ENCODE measurements around the gene CABLES2.

Gene CABLES2

DNA sequence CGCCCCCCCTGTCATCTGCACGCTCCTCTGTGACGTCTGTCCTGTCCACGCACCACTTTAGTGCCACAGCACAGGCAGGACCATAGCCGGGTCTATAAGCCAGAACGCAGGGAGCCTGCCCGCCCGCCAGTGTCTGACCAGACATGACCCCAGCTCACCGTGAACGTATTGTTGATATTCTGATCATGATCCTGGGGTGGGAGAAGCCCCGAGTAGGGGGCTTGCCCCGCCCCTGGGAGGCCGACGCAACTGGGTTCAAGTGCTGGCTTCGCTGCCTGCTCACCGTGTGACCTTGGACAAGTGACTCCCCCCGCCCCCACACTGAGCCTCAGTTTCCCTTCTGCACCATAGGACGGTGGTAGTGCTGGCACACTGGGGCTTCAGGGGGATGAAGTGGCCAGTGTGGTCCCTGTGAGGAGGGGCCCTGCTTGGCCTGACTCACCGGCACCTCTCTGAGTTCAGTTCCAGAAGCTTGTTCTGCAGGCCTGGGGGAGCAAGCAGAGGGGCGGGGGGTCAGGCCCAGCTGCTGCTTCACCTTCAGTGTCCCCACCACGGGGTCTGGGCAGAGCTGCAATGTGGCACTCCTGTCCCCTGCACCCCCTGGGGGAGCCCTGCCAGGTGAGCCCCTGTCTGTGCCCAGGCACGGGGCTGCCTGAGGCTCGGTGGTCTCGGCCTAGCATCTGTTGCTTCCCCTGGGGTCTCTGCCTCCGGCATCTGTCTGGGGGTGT is 11.1 kb upstream of the CABLES2 start:
- DNase-seq = no peak

DNA sequence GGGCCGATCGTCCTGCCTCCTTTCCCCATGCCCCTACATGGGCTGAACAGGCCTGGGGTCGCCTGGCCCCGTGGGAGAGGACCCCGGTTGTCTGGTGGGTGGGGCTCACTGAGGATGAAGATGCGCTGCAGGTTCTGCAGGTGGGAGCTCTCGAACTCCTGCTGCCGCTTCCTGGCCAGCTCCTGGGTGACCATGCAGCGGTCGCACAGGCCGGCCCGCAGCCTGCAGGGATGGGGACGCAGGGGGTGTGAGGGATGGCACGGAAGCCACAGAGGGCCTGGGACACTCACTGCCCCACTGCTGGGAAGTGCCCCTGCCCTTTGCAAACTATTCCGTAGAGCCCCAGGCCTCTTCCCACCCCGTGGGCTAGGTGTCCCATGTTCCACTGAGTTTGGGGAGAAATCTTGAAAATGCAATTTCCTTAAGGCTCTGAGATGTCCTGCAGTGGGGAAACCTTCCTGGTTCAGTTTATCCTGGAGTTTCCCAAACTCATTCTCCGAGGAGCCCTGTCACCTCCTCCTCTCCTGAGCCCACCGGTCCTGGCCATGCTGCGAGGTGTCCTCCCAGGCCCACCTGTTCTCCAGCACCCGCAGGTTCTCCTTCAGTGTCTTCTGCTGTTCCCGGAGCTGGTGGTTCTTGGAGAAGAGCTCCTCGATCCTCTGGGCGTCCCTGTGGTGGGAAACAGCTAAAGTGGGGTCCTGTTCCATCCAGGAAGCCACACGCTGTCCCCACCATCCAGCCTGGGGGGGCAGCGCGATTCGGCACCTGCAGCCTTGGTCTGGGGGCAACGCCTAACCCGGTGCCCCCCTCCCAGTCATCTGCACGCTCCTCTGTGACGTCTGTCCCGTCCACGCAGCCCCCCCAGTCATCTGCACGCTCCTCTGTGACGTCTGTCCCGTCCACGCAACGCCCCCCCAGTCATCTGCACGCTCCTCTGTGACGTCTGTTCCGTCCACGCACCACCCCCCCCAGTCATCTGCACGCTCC is 9.9 kb upstream of the CABLES2 start:
- DNase-seq = no peak

DNA sequence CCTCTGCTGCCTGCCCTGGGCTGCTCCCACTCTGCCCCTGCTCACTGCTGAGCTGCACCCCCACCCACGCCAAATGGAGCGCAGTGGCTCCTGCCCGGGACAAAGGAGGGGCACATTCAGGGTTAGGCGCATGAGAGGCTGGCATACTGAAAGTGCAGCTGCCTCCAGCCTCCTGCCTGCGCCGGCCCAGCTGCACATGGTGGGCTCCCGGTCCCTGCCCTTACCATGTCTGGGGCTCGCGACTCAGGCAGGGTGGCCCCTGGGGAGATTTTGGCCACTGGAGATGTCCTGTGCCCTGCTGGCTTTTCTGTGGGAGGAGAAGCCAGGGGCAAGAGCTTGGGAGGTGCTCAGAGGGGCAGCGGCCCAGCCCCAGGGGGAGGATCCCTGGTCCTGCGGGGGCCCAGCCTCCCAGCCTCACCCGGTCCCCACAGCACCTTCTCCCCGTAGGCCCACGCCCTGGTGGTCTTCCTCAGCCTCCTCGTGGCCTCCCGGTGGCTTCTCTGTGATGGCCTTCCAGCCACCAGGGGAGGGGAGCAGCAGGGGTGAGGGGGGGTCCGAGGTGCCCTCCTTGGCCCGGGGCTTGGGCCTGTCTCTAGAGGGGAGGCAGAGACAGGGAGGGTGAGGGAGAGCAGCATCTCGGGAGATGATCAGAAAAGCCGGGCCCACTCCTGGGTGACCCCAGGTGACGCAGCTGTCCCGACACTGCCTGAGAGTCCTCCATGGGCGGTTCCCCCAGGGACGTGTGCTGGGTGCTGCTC is 8.4 kb upstream of the CABLES2 start:
- DNase-seq = no peak

DNA sequence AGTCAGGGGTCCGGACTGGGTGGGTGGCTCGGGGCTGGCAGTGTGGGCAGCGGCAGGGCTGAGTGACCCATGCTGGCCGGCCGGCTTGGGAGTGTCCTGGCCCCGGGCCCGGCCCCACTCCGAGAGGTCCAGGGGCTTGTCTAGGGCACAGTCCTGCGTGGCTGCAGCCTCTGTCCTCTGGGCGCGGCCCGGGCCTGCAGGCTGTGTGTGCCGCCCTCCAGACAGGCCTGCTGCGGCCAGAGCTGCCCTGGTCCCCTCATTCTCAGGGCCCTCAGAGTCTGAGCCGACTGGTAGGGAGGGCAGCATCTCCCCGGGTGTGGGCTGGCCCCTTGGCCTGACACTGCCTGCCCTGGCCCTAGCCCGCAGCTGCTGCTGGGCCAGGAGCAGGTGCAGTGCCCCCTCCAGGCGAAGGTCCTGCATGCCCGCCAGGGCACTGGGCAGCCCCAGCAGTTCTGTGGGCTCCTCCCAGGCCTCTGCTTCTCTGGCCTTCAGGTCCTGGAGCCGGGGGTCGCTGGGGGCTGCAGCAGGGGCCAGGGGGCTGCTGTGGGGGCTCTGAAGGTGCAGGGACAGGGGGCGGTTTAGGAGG is 6.9 kb upstream of the CABLES2 start:
- no peak for DNase-seq

DNA sequence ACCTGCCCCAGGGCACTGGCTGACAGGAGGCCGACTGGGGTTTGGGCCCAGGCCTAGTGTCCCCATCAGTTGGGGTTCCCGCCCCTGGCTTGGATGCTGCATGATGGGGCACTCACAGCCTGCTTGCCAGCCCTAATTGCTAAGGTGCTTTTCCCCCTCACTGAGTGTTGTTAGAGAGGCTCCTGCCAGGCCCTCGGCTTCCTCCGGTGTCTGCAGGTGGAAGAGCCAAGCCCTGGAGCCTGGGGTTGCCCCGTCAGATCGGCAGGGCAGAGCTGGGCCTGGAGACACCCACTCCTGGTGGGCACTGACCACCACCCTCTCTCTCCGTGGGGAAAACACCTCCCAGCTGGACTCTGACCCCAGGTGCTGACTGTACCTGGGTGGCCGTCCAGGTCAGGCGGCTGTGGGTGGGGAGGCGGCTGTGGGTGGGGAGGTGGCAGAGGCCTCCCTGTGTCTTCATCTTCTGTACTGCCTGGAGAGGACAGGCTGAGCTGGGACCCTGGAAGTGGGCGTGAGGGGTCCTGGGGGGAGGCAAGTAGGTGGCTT is 6.0 kb upstream of the CABLES2 start:
- DNase-seq = no peak

DNA sequence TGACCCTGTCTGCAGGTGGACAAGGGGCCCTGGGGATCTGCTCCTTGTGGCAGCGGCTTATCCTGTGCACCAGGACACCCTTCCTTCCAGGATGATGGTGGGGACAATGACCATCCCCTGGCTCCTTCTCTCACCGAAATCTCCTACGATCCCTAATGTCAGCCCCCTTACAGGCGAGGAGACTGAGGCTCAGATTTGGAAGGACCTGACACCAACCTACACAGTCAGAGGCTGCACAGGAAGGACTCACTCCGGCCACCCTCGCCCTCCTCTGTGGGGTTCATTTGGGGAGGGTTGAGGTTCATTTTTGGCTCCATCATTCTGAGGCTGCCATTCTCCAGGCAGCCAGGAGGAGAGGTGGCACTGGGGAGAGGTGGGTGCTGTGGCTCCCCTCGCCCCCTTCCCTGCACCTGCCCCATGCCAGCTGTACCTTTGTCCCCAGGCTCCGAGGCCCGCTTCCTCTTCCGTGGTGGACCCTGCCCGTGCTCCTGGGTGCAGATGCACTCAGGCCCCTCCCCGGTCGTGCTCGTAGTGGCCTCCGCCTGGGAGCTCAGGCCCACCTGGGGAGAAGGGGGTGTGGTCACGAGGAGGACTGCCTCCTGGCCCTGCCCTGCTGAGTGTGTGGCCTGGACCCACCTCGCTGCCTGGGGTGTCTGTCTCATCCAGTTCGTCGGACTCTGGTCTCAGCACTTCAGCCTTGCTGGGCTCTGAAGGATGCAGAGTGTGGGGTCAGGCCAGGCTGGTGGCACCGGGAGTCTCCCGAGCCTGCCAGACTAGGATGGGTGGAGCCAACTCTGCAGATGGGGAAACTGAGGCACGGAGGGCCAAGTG is 5.3 kb upstream of the CABLES2 start:
- DNase-seq = no peak

DNA sequence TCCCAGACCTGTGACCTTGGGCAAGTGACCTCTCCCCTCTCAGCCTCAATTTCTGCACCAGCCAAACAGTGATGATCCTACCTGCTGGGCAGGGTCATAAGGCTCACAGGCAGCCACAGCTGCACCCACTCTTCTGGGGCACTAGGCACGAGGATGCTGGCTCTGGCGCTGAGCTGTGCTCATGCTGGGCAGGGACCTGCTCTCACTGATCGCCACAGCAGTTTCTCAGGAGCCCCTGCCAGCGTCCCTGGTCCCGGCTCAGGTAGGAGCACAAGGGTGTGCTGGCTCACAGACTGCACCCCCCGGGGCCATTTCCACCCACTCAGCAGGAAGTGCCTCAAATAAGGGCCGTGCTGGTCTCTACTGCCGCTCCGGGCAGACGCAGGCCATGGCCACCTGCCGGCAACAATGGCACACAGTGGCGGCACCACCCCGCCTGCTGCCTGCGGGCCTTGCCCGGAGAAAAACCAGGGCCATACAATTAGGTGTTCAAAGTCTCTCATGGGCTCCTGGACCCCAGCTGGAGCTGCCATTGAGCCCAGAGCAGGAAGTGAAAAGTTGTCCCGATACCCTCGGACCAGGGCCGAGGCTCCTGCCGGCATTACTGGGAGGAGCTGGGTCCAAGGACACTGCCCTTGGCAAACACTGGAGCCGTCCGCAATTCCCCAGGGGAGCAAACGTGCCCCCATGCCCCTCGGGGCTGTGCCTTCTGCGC is 4.6 kb upstream of the CABLES2 start:
- no peak for DNase-seq

DNA sequence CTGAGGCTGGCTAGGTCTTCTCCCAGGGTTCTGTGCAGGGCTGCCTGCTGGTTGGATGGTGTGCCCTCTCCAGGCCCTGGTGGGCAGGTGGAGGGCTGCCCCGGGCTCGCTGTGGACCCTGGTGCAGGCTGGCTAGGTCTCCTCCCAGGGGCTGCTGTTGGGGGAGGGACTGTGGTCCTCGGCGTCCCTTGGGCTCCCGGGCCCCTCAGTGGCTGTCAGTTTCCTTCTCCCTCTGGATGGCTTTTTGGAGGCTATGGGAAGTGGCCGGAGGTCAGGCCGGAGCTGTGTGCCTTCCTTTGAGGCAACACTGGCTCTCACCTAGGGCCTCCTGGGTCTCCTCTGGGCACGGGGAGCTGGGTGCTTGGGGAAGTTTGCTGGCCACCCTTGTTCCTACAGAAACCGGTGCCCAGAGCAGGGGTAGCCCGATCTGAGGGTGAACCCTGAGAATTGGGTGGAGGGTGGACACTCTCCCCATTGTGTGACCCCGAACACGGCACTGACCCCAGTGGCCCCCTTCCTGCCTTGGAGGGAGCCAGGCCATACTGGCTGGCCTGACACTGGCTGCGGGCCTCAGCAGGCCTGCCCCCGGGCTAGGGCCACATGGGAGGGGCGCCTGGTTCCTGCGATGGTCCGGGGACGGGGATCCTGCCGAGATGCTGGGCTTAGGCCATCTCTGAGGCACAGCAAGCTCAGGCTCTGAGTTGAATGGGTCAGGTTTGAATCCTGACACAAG is 3.8 kb upstream of the CABLES2 start:
- no peak for DNase-seq

DNA sequence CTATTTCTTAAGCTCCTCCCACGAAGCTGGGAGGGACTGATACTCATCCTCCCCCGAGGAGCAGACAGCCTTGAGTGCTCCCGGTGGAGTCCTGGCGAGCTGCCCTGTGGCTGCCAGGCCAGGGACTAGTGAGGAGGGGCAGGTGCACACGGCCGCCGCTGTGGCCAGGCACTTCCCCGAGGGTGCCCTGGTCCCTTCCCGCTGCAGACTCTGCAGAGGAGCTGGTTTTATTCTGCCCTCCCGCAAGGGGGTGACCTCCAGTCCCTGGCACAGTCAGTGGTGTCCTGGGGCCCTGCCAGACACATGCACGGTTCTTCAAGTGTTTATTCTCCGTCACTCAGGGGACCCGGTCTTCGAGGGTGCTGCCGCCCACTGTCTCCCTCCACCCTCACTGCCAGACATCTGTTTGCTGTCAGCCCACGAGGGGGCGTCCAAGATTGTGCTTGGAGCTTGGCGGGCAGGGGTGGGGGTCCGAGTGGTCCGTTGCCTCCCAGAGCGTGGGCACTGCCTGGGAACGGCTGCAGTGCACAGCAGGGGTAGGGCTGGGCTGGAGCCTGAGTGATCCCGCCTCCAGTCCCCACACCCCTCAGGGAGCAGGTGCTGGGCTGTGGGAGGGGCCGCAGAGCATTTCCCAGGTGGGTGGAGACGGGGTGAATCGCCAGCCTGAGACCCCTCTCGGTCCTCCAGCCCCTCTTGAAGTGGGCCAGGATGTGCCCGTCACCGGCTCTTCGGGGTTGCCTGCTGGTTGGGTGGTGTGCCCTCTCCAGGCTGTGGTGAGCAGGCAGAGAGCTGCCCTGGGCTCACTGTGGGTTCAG is 3.1 kb upstream of the CABLES2 start:
- DNase-seq = no peak

DNA sequence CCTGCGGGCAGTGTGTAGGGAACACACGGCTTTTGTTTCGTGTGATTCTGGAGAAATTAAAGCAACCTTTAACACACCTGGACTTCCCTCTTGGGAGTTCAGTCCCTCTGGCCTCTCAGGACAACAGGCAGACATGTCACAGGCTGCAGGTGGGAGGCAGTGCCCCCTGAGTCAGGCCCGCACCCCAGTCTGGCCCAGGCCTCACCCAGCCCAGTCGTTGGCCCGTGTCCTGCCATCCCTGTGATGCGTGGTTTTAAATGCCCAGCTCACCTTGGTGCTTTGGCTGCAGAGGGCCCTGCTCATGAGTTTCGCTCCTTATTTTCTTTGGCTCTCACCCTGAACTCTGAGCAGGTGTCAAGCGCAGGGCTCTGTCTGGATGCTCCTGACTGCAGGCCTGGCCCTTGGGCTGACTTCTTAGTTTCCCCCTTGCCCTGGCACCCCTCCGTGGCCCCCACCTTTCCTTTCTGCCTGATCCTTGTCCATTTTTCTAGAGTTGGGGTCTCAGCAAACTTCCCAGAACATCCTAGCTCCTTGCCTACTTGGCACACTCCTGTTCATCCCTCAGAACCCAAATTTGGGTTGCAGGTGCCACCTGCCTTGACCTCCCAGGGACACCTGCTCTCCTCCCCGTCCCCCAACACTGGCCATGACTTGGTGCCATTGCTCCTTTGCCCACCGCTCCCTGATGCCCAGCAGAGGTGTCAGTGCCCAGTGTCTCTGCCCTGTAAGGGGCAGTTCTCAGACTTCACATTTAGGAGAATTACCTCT is 2.2 kb upstream of the CABLES2 start:
- DNase-seq = no peak

DNA sequence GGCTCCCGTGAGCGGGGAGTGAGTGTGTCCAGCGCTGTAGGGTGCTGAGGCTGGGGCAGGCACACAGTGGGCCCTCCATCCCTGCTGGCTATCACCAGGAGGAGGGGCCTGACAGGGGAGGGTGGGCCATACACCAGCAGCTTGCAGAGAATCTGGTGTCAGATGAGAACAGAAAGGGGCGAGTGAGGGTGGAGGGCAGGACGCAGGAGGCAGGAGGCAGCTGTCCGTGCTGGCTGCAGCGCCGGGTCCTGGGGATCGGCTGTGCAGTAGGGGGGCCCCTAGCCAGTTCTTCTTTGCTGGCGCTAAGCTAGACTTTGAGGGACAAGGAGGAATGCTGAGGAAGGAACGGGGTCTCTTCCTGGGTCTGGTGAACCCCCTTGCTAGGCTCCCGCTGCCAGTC is 1.6 kb upstream of the CABLES2 start:
- DNase-seq = no peak

DNA sequence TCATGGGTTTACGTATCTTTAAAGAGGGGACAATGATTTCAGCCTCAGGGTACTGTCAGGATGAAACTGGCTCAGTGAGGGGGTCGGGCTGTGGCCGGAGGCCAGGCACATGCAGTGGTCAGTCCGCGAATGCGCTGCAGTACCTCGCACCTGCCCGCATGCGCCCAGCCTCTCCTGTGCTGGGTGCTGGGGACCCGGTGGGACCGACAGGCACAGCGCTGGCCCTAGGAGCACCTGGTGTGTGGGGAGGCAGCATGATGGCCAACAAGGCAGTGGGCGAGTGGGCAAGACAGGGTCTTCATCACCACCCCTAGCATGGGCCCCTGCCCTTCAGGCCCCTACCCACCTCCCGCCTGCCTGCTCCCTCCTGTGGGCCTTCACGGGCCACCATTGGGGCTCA is 970 bp upstream of the CABLES2 start:
- no peak for DNase-seq

DNA sequence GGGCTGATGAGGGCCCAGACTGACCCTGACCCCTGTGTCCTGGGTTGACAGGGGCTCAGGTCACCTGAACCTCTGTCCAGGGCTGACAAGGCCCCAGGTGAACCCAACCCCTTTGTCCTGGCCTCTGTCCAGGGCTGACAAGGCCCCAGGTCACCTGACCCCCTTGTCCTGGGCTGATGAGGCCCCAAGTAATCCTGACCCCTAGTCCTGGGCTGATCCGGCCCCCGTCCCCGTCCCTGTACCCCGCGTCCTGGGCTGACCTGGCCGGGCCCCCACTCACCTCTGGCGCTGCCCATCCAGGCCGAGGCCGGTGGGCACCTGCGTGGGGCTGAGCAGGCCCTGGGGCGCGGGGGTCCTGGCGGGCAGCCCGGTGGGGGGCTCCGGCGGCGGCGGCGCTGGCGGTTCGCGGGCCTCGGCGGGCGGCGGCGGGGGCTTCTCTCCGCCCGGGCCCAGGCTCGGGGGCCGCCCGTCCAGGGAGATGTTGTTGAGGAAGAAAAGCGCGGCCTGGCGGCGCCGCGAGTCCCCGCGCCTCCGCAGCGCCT is 379 bp downstream of the CABLES2 start:
- DNase-seq = no peak

DNA sequence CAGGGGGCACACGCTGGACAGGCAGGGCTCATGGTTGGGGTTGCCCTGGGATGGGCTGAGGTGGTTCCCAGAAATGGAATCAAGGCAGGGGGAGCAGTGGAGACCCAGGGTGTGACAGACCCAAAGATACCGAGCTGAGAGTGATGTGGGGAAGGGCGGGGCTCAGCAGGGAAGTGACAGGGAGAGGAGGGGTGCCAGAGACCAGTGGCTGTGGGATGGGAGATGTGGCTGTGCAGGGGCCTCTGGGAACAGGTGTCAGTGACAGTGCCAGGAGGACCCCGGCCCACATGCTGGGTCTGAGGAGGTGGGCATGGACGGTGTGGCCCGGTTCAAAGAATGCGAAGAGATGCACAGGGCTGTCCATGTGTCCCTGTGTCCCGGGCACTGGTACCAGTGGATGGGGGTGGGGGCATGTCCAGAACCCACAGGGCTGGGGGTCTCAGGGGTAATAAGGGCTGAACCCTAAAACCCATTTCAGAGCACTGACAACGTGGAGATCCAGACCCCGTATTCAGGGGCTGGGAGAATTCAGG is 1.0 kb downstream of the CABLES2 start:
- DNase-seq = no peak

DNA sequence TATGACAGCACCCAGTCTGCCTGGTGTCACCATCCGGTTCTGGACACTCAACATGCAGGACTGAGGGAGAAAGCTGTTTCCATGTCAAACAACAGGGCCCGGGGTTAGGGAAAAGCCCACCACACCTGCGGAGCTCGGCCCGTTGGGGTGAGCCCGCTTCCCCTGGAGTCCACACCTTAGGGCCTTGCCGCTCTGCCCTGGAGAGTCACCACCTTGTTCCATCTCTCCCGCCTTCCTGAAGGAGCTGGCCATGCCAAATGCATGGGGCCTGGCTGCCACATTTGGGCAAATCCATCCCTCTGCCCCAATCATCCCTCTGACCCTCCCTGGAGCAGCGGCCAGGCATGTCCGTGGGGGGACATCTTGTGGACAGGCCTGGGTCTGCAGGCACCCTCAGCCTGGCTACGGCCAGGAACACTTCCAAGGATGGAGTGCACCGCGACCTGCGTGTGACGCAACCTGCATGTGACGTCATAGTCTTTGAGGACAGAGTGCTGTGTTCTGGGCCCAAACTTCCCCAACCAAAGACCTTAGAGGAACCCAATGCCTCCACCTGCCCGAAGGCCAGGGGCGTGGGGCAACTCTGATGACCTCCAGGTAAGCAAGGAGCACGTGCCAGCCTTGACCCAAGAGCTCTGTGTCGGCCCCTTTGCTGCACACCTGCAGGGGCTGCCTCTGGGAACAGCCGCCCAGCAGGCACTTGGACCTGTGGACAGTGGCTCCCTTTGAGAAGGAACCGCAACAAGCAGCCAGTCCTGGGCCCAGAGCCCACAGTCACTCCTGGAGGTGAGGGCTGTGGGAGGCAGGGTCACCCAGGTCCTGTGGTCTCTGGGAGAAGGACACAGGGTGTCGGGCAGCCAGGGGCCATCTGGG is 1.7 kb downstream of the CABLES2 start:
- DNase-seq = no peak

DNA sequence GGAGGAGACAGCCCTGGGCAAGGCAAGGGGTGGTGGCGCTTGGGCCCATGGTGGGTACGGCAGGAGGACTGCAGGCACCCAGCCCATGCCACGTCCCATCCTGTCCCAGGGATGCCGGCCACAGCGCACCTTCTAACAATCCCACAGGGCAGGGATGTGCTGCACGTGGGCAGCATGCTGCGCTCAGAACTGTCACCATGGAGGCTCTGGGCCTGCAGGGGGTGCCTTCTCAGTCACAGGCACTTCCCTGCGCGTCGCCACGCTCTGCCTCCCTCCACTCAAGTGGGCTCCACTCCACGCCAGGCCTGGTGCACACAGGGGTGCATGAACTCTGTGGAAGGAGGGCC is 2.4 kb downstream of the CABLES2 start:
- no peak for DNase-seq

DNA sequence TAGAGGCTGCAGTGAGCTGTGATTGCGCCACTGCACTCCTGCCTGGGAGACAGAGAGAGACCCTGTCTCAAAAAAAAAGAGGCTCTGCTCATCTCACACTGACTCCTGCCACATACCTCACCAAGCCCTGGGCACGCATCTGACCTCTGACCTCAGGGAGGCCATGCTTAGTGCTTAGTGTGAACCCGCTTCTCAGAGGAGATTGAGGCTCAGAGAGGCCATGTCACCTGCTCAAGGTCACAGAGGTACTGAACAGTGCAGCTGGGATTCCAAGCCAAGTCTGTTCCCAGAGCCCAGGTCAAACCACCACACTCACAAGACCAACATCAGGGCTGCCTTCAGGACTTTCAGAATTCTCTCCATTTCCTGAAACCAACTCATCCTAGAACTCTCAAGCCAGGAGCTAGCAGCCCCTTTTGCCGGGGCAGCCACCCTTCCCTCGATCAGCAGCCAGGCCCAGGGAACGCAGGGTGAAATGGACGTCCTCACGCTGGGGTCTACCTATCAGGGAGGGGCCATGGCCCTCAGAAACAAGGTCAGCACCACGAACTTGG is 2.9 kb downstream of the CABLES2 start:
- no peak for DNase-seq

All from NK-92 treated with Interleukin-12 subunit alpha and Interleukin-12 subunit beta, amount 100 ng/mL, for 24 hours (cell line).